NB4 (cell line): Measurements from ENCODE around the gene PHLDB1.

ENCODE experiments used
- DNase-seq: peaks from one replicate; pipeline ENCODE4 v3.0.0; 2010; ENCODE audit warnings: low read depth
- H3K4me3 ChIP-seq: one replicate; pipeline ENCODE4 v1.5.1; 2011; ENCODE audit warnings: mild to moderate bottlenecking, low read depth, low read length, moderate library complexity
- CTCF ChIP-seq: IDR thresholded peaks from one replicate; pipeline ENCODE4 v1.5.1; 2012; ENCODE audit warnings: low read depth, low read length
- MAX ChIP-seq: IDR thresholded peaks from 2 replicates; pipeline ENCODE4 v1.6.1; 2011; ENCODE audit warnings: low read depth, low read length
- MYC ChIP-seq: IDR thresholded peaks from 2 replicates; pipeline ENCODE4 v1.6.1; 2011; ENCODE audit warnings: low read depth, low read length
- POLR2A ChIP-seq: IDR thresholded peaks from 2 replicates; pipeline ENCODE4 v1.6.1; 2011; ENCODE audit warnings: mild to moderate bottlenecking; ENCODE audit not compliant: insufficient read length; ENCODE audit errors: extremely low read depth

The PHLDB1 gene

GRCh38 chr11:118661425-118662301 lies 54.2 kb downstream of the PHLDB1 start:
- H3K4me3 ChIP-seq: no peak overlapping the region
- TF ChIP-seq CTCF: no peak
- TF ChIP-seq POLR2A: no peak
- no peak for TF ChIP-seq MYC
- TF ChIP-seq MAX: no peak
- no peak for DNase-seq

GRCh38 chr11:118662401-118663271 lies 55.2 kb downstream of the PHLDB1 start:
- no peak overlapping the region for H3K4me3 ChIP-seq
- TF ChIP-seq MYC (no peak), POLR2A (no peak), MAX (no peak), CTCF (no peak)
- DNase-seq: no peak

- TF ChIP-seq MYC: no peak
- TF ChIP-seq MAX: no peak
- no peak for TF ChIP-seq CTCF
- no peak for TF ChIP-seq POLR2A
- no peak overlapping the region for H3K4me3 ChIP-seq
- DNase-seq: no peak
Observed at GRCh38 chr11:118663381-118663780, 56.0 kb downstream of the PHLDB1 start.

- TF ChIP-seq POLR2A (no peak), CTCF (no peak), MAX (no peak), MYC (no peak)
- no peak for DNase-seq
Observed at GRCh38 chr11:118663902-118664301, 56.5 kb downstream of the PHLDB1 start.

GRCh38 chr11:118666371-118666770 lies 59.0 kb downstream of the PHLDB1 start:
- TF ChIP-seq MYC: no peak
- TF ChIP-seq POLR2A: no peak
- TF ChIP-seq MAX: no peak
- TF ChIP-seq CTCF: no peak
- H3K4me3 ChIP-seq: no peak overlapping the region
- no peak for DNase-seq

More at GRCh38 chr11:118663902-118664301, 56.5 kb downstream of the PHLDB1 start:
- H3K4me3 ChIP-seq: no peak overlapping the region
